ENCODE data around the gene FUBP3.

Gene FUBP3

DNA sequence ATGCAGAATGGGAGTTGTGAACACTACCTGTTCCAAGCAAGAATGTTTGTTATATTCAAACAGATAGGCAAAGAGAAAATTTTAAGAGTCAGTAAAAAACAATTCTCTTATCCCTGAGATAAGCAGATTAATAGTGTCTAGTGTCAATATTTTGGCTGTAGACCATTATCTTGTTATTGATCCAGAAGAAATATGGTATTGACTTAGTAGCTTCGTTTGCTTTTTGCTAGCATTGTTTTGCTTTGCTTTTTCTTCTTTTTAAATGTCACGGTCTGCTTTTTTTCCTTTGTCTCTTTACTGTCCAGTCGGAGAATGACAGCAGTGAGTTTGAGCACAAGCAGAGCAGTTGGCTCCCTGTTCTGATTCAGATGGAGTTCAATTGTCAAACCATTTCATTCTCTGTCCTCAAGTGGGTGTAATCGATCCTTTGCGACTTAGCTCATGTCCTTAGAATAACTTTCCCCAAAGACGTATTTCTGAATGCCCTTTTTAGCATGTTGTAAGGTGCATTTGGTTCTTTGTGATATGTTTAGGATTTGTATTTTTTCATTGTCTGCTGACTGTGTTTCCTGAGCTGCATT, 29.3 kb downstream of the FUBP3 start:
- DNase-seq = no peak

DNA sequence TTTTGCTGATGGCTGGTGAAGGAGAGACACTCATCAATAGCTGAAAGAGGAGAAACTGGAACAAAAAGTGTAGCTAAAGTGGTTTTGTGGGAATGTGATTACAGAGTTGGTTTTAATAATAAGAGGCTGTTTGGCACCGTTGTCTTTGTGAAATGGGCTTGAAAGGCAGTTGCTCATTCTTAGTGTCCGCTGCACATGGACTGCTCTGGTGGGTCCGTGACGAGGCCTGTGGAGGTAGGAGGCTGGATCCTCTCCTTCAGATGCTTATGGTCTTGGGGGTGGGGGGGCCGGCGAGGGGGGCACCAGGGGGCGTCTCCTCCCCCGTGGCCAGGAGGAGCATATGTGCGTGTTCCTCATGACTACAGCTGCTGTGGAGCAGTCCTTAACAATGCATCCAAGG, 29.8 kb downstream of the FUBP3 start:
- DNase-seq = no peak

GRCh38 chr9:130610862-130611707, 31.7 kb downstream of the FUBP3 start:
- no peak for DNase-seq

- DNase-seq = no peak
These were observed 37.1 kb downstream of the FUBP3 start for GRCh38 chr9:130616451-130616850.

- DNase-seq = no peak
These were observed 44.1 kb downstream of the FUBP3 start for GRCh38 chr9:130623466-130623865.

DNA sequence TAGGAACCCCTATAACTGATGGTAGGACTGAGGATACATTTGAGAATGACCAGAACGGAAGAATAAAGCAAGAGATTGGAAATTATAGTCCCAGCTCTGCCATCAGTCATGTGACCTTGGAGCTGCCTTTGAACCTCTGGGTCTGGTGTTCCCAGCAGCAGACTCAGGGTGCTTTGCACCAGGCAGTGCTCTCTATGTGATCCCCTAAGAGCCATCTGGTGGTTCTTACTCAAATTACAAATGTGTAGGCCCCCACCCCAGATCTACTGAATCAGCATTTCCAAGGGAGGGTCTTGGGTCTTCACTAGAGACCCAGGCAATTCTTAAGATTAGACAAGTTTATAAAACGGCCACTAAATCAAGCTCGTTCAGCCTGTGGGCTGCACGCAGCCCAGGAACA, 44.8 kb downstream of the FUBP3 start:
- DNase-seq = no peak

DNA sequence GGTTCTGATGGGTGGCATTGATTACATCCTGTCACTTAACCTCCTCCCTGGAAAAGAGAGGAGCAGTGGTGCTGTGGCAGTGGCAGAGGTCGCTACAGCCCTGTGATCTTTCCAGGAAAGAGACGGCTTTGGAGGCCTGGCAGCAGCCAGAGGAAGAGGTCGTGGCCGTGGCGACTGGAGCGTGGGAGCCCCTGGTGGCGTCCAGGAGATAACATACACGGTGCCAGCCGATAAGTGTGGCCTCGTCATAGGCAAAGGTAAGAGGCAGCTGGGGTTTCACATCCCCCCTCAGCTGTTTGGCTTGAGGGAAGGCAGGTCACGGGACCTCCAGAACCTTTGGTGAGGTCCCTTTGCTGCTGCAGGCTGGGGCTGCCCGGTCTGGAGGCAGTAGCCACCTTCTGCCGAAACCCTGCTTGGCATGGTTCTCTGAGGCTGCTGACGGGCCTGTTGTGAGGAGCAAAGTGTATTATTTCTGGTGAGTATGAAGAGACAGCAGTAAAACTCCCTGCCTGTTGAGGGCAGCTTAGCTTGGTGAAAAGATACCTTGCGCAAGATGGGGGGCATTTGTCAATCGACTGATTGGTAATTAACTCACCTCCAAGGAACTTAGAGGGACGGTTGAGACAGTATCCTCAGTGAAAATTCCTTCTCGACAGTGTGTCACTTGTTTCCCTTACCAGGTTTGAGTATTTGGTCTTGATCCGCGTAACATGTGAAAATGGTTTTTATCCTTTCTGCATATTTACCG, 47.0 kb downstream of the FUBP3 start:
- DNase-seq = no peak

DNA sequence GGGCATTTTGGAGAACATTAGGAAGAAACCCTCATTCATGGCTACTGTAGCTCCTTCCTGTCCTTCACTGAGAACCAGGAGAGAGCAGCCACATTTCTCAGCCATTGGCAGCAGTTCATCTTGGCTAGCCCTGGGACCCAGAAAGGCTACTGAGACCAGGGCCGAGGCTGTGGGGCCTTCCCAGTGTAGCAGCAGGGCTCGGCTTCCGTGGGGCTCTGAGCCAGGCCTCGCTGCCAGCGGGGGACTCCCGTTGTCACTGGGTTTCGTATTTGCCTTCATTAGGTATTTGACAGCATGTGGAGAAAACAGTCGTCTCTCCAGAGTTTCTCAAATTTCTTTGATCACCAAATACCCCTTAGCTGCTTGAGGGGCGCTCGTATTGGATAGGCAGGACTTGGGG, 47.7 kb downstream of the FUBP3 start:
- no peak for DNase-seq

DNA sequence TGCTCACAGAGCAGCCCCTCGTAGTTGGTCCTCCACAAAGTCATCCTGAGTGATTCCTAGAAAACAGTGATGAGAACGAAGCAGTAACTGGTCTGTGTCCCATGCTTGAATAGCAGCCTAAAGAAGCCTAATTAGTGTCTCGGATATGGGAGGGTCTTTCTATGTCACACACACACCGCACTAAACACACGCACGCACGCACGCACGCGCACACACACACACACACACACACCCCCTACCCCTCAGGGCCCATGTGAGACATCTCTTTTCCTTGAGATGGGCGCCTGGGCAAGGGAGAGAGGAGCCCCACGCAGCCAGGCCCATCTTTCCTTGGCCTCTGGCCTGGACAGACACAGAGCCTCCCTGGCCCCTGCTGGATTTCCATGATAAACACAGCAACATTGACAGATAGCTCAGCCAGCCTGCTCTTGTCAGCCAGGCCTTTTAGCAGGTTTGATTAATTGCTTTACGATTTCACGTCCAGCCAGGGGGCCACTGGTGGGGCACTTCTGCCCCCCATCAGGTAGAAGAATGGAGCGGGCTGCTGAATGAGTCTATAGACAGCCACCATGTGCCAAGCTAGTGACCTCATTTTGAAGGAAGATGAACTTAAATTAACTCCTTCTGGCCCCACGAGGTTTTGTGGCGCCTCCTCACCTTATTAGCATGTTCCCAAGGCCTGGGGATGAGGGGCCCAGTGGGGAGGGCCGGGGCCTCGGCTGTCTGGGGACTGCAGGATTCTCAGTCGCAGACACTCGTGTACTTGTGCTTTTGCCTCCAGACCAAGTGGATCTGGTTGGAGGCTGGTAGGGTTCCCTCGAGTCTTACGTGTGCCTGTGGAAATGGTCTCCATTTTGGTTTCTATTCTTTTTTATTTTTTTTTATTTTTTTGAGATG, 48.8 kb downstream of the FUBP3 start:
- no peak for DNase-seq

DNA sequence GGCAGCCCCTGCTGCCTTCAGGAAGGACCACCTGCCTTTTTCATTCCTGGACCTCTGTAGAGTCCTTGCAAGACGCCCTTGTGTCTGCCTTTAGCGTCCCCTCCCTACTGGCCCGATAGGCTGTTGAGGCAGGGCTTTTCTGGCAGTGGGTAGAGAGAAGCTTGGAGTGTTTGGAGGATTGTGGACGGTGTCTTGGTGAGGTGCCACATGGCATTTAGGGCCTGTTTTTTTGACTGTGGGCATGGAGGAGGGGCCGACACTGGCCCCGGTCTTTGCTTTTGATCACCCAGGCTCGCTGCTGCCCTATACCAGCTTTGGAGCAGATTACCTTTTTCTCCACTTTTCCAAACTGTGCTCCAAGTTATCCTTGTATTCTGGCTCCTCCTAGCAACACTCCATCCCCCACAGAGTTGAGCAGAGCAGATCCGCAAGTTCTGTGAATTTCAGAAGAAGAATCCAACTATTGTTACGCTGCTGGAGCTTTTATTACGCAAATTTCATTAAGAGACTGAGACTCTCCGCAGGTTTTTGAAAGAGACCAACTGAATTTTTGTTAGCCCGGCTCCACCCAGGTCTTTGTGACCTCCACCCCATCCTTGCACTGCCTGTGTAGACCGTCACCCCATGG, 50.2 kb downstream of the FUBP3 start:
- DNase-seq = no peak

DNA sequence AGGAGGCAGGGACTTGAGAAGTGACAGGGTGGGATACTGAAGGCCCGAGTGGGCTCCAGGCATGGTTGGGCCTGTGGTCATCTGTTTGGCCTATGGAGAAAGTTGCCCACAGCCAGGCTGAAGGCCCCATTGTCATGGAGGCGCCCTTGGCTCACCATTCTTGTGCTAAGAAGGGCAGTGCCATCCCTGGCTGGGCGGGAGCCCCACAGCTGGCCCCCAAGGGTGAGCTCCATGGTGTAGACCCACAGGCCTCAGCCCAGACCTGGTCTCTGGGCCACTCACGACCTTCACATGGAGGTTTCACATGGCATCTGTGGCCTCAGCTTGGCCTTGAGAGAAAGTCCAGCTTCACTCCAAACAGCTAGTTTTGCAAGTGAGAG, 50.7 kb downstream of the FUBP3 start:
- no peak for DNase-seq

DNA sequence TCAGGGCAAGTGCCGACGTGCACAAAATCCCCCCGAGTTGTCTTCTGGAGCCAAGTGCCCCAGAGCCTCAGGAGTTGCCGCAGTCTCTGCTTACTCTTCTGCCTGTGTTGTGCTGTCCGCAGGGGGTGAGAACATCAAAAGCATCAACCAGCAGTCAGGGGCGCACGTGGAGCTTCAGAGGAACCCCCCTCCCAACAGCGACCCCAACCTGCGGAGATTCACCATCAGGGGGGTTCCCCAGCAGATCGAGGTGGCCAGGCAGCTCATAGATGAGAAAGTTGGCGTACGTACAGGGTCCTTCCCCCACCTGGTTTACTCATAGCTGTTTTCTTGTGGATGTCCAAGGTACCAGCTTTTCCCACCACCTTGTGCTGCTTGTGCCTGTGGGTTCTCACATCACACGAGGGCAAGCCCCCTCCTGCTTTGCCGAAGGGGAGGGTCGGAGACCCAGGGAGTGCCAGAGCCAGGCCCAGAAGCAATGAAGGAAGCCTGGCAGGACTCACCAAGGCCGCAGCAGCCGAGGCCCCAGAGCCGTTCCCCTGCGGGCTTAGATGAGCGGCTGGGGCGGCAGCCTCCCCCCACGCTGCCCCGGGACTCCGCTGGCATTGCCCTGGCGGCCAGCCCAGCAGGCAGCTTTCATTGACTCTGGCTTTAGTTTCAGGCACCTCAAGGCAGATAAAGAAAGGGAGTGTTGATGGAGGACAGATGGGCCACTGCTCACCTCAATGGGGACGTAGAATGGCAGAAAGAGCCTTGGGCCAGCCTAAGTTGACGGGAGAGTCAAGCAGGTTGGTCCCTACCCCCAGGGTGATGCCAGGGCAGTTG, 51.3 kb downstream of the FUBP3 start:
- no peak for DNase-seq

- no peak for DNase-seq
These were observed 52.1 kb downstream of the FUBP3 start for GRCh38 chr9:130631331-130632080.

DNA sequence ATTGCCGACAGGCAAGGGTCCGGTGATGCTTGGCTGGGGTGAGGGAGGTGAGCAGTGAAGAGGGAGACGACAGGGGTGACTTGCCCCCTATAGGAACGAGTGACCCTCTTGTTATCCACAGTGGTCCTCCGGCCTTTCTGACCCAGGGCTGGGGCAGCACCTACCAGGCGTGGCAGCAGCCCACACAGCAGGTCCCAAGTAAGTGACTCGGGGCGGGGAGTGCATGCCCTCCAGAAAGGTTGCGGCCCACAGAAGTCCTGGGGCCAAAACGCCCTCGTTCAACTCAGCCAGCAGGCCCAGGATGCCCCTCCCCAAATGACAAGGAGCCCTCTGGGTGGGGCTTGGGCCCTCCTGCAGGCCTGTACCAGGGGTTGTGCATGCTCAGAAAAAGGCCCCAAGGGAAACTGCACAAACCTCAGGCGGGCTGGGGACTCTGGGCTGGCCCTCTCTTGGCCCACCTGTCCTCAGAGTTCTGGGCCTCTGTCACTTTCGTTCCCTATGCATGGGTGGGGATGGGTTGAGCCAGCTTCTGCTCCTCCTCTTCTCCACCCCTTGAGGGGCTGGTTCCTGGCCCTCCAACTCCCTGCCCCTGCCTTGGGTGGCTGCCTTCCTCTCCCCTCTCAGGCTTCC, 52.8 kb downstream of the FUBP3 start:
- no peak for DNase-seq

DNA sequence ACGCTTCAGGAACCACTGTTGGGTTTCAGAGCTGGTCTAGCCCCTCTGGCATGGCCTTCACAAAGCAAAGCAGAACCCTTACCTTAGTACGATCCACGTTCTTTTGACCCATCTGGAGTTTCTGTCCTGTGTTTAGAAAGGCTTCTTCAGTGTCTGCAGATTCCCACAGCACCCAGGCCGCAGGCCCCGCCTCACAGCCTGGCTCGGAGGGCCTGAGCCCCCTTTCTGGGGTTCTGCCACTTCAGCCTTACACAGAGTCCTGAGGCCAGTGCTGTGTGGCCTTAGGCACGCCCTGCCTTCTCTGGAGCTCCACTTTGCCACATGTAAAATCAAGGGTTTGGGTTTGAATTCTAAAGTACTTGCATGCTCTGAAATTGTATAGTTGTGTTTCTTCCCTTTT, 53.5 kb downstream of the FUBP3 start:
- no peak for DNase-seq

DNA sequence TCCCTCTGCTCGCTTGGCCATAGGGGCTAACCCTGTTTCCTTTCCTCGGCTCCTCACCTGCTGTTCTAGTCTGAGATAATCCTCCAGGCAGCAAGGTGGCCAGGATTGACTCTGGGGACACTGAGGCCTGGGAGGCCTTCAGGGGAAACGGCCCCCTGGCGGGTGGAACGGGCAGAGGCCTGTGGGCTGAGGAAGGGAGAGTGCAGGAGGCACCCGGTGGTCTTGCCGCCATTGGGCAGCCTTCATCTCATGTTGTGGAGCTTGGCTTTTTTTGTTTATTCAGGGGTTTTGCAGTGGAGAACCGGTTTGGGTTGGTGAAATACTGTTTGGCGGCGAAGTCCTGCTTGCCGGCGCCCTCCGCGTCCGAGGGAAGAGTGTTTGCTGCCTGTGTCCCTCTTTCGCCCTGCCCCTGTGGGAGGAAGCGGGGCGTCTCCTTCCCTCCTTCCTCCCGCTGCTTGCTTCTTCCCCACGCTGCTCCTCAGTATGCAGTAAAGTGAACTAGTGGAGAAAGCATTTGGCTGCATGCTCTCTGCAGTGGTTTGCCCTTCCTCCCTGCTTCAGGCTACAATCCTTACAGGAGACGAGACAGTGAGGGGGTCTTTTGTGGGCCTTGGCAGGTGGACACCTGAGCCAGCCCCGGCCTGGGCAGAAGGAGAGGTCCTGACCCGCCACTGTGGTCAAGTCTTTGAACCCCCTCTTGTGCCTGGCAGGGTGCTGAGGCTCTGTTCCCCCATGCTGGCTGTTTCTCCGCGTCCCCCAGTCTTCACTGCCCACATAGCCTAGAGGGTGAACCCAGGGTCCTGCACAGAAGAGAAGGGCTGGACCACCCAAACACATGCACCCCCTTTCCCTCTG, 54.2 kb downstream of the FUBP3 start:
- DNase-seq = no peak

DNA sequence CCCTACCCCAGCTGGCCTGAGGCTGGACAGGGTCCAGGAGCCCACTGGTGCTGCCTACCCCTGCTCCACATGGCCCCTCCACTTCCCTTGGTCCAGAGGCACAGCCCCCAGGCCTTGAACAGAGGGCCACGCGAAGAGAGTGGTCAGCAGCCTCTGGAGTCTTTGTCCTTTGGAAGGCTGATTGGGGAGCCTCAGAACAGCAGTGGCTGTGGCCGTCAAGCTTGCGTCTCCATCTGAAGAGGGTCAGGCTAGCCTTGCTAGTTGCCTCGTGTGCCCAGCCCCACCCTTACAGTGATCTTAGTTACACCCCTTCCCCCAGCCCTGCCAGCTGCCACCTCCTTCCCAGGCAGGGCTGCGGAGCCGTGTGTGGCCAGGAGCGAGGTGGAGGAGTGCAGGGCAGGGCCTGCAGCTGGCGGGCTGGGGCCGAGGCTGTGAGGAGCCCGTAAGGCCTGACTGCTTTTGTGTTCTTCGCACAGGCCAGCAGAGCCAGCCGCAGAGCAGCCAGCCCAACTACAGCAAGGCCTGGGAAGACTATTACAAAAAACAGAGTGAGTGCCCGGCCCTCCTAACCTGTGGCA, 54.9 kb downstream of the FUBP3 start:
- no peak for DNase-seq

DNA sequence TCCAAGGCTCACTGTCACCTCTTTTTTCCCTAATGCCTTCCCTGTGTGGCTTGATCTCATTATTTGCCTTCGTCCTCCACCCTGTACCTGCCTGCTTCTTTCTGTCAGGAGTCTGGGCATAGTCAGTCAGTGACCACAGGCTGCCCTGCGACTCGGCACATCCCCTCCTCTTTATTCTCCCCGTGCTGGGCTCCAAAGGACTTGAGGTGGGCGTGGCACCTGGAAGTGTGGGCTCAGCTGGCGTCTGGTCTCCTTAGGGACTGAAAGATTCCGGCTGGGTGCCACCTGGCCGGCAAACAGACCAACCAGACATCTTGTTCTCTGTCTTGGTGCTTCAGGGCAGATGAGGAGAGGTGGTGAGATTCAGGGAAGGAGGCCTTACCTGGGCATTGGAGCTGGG, 55.4 kb downstream of the FUBP3 start:
- DNase-seq = no peak

- no peak for DNase-seq
These were observed 55.9 kb downstream of the FUBP3 start for GRCh38 chr9:130635306-130635705.

All from cerebellar nuclear complex (tissue), 1 donor.